ENCODE data around the gene MCRIP2. TPM values are rescaled to one million over a fixed set of nuclear protein-coding genes. Genes with fewer than 3 reads are reported as not detected.

Gene MCRIP2
- total and polyA plus RNA-seq, 7 experiments from 2014 or later = 21.4 to 35.8 (median 28.8) TPM

- H3K4me1 ChIP-seq (ENCODE audit: control insufficient read depth in 2 of 2, insufficient read depth in 2 of 2, low read length in 2 of 2) = peaks cover 9 to 12% of the 10 kb centered on the region in 2 donors
- H3K9me3 ChIP-seq (ENCODE audit: control insufficient read depth in 2 of 3, low read length in 3 of 3) = no peaks in the 10 kb centered on the region
- POLR2A ChIA-PET = interaction anchor here (0.6 to 5.3 kb wide), 12 partner anchors 8 to 144 kb away, joined by 3 to 33 read pairs (median 6); partner anchors contain the start of genes METTL26, STUB1, WDR24 and WDR90
- H3K4me1 Mint-ChIP-seq = peaks cover 0 to 10% (median 6%) of the 10 kb centered on the region in 7 donors
- peaks cover 0 to 8% (median 3%) of the 10 kb centered on the region in 5 donors for H3K36me3 Mint-ChIP-seq
- H3K36me3 ChIP-seq (ENCODE audit: control insufficient read depth in 2 of 3, insufficient read depth in 3 of 3, low read length in 3 of 3) = peaks cover 0 to 47% (median 3%) of the 10 kb centered on the region in 3 experiments
- ATAC-seq (no peak), DNase-seq (no peak)
- H3K27ac Mint-ChIP-seq = peak overlapping the region in 5 of 9 donors; percentile 58 to 85 (median 67)
- peak overlapping the region; percentile 42 for H3K4me3 ChIP-seq (ENCODE audit: low read length)
- no peaks in the 10 kb centered on the region for H3K27me3 ChIP-seq (ENCODE audit: control insufficient read depth in 2 of 2, insufficient read depth in 2 of 2, low read length in 2 of 2)
- no peaks in the 10 kb centered on the region for H3K27me3 Mint-ChIP-seq
- peak overlapping the region; percentile 52 to 83 (median 78) for H3K4me3 Mint-ChIP-seq
- intact Hi-C loops (cut with micrococcal nuclease) = loop anchor here (1.0 to 2.0 kb wide), 7 partner anchors 11 to 32 kb away; partner anchors contain the start of genes JMJD8 (in 2 of the 2), METTL26 (in 2 of the 2), WDR24 (in 1 of the 2) and WDR90 (in 1 of the 2)
- no peaks in the 10 kb centered on the region for H3K9me3 Mint-ChIP-seq
- peak overlapping the region; percentile 75 for H3K27ac ChIP-seq (ENCODE audit: low read depth, low read length)
- CTCF ChIA-PET = interaction anchor here (1.1 to 1.3 kb wide), 2 partner anchors 11 to 31 kb away, joined by 3 to 4 read pairs; no protein-coding TSS in a partner anchor
Measured at GRCh38 chr16:668519-669171, 27.0 kb downstream of the MCRIP2 start.

- no peaks in the 10 kb centered on the region for H3K9me3 Mint-ChIP-seq
- CTCF ChIA-PET = no interaction called here
Measured at GRCh38 chr16:669666-670065, 28.0 kb downstream of the MCRIP2 start.

GRCh38 chr16:670485-671352, 29.1 kb downstream of the MCRIP2 start:
- POLR2A ChIA-PET = interaction anchor here (1.0 to 5.3 kb wide), 2 partner anchors 16 to 18 kb away, joined by 3 to 33 read pairs; partner anchors contain the start of gene WDR24
- peaks cover 0 to 7% (median 0%) of the 10 kb centered on the region in 5 donors for H3K27me3 Mint-ChIP-seq
- H3K36me3 ChIP-seq (ENCODE audit: control insufficient read depth in 2 of 3, insufficient read depth in 3 of 3, low read length in 3 of 3) = peaks cover 0 to 56% (median 3%) of the 10 kb centered on the region in 3 experiments
- peak overlapping the region in 8 of 10 donors; percentile 13 to 81 (median 24) for H3K4me3 Mint-ChIP-seq
- no peak overlapping the region for H3K27ac Mint-ChIP-seq
- H3K9me3 Mint-ChIP-seq = no peaks in the 10 kb centered on the region
- no peak overlapping the region for H3K4me3 ChIP-seq (ENCODE audit: low read length)
- no peak overlapping the region for H3K27ac ChIP-seq (ENCODE audit: low read depth, low read length)
- DNase-seq (no peak), ATAC-seq (no peak)
- intact Hi-C loops (cut with micrococcal nuclease) = no loop called here
- peaks cover 0 to 10% (median 3%) of the 10 kb centered on the region in 5 donors for H3K36me3 Mint-ChIP-seq
- CTCF ChIA-PET = no interaction called here
- peaks cover 9 to 12% of the 10 kb centered on the region in 2 donors for H3K4me1 ChIP-seq (ENCODE audit: control insufficient read depth in 2 of 2, insufficient read depth in 2 of 2, low read length in 2 of 2)
- H3K27me3 ChIP-seq (ENCODE audit: control insufficient read depth in 2 of 2, insufficient read depth in 2 of 2, low read length in 2 of 2) = no peaks in the 10 kb centered on the region
- peaks cover 0 to 12% (median 9%) of the 10 kb centered on the region in 7 donors for H3K4me1 Mint-ChIP-seq
- H3K9me3 ChIP-seq (ENCODE audit: control insufficient read depth in 2 of 3, low read length in 3 of 3) = no peaks in the 10 kb centered on the region

More at GRCh38 chr16:669666-670065, 28.0 kb downstream of the MCRIP2 start:
- Histone ChIP-seq H3K36me3 (ENCODE audit: control insufficient read depth in 2 of 3, insufficient read depth in 3 of 3, low read length in 3 of 3) (peaks cover 0 to 56% (median 3%) of the 10 kb centered on the region in 3 experiments), H3K27me3 (ENCODE audit: control insufficient read depth in 2 of 2, insufficient read depth in 2 of 2, low read length in 2 of 2) (no peaks in the 10 kb centered on the region), H3K4me3 (ENCODE audit: low read length) (no peak overlapping the region), H3K4me1 (ENCODE audit: control insufficient read depth in 2 of 2, insufficient read depth in 2 of 2, low read length in 2 of 2) (peaks cover 9 to 12% of the 10 kb centered on the region in 2 donors), H3K9me3 (ENCODE audit: control insufficient read depth in 2 of 3, low read length in 3 of 3) (no peaks in the 10 kb centered on the region), H3K27ac (ENCODE audit: low read depth, low read length) (peak overlapping the region; percentile 3)
- Mint-ChIP-seq H3K27me3 (peaks cover 0 to under 1% (median 0%) of the 10 kb centered on the region in 5 donors), H3K4me1 (peaks cover 0 to 10% (median 6%) of the 10 kb centered on the region in 7 donors), H3K27ac (peak overlapping the region in 2 of 9 donors; percentile 8 to 43), H3K4me3 (peak overlapping the region in 9 of 10 donors; percentile 13 to 83 (median 58)), H3K36me3 (peaks cover 0 to 10% (median 3%) of the 10 kb centered on the region in 5 donors)
- intact Hi-C loops (cut with micrococcal nuclease) = loop anchor here in 1 of 2 donors (2.0 kb wide), 1 partner anchor 15 kb away; the partner anchor contains the start of gene JMJD8
- ATAC-seq (no peak), DNase-seq (no peak)
- POLR2A ChIA-PET = interaction anchor here (0.6 to 5.3 kb wide), 5 partner anchors 9 to 53 kb away, joined by 3 to 33 read pairs (median 5); partner anchors contain the start of genes WDR24 and WDR90

- H3K36me3 ChIP-seq (ENCODE audit: control insufficient read depth in 2 of 3, insufficient read depth in 3 of 3, low read length in 3 of 3) = peaks cover 0 to 56% (median 3%) of the 10 kb centered on the region in 3 experiments
- intact Hi-C loops (cut with micrococcal nuclease) = no loop called here
- ChIA-PET POLR2A (interaction anchor here (1.0 to 5.3 kb wide), 2 partner anchors 15 to 18 kb away, joined by 3 to 33 read pairs; partner anchors contain the start of gene WDR24), CTCF (no interaction called here)
- no peak overlapping the region for H3K27ac ChIP-seq (ENCODE audit: low read depth, low read length)
- H3K36me3 Mint-ChIP-seq = peaks cover 0 to 10% (median 3%) of the 10 kb centered on the region in 5 donors
- H3K27me3 ChIP-seq (ENCODE audit: control insufficient read depth in 2 of 2, insufficient read depth in 2 of 2, low read length in 2 of 2) = no peaks in the 10 kb centered on the region
- DNase-seq (no peak), ATAC-seq (no peak)
- H3K9me3 ChIP-seq (ENCODE audit: control insufficient read depth in 2 of 3, low read length in 3 of 3) = no peaks in the 10 kb centered on the region
- peaks cover 0 to 7% (median 0%) of the 10 kb centered on the region in 5 donors for H3K27me3 Mint-ChIP-seq
- peaks cover 9 to 11% of the 10 kb centered on the region in 2 donors for H3K4me1 ChIP-seq (ENCODE audit: control insufficient read depth in 2 of 2, insufficient read depth in 2 of 2, low read length in 2 of 2)
- no peak overlapping the region for H3K4me3 ChIP-seq (ENCODE audit: low read length)
- H3K27ac Mint-ChIP-seq = no peak overlapping the region
- no peaks in the 10 kb centered on the region for H3K9me3 Mint-ChIP-seq
- H3K4me3 Mint-ChIP-seq = peak overlapping the region in 2 of 10 donors; percentile 8 to 37
- H3K4me1 Mint-ChIP-seq = peaks cover 0 to 12% (median 9%) of the 10 kb centered on the region in 7 donors
Measured at GRCh38 chr16:671353-672131, 29.9 kb downstream of the MCRIP2 start.

GRCh38 chr16:672371-672770, 30.7 kb downstream of the MCRIP2 start:
- ChIA-PET CTCF (no interaction called here), POLR2A (interaction anchor here (0.9 to 5.3 kb wide), 2 partner anchors 17 to 23 kb away, joined by 3 to 33 read pairs; partner anchors contain the start of gene WDR24)

More at GRCh38 chr16:672371-672770, 30.7 kb downstream of the MCRIP2 start:
- DNase-seq = no peak
- Mint-ChIP-seq H3K36me3 (peaks cover 0 to 10% (median 3%) of the 10 kb centered on the region in 5 donors), H3K4me3 (no peak overlapping the region), H3K4me1 (peaks cover 0 to 15% (median 9%) of the 10 kb centered on the region in 7 donors), H3K27me3 (peaks cover 0 to 7% (median 0%) of the 10 kb centered on the region in 5 donors), H3K27ac (no peak overlapping the region), H3K9me3 (no peaks in the 10 kb centered on the region)
- no peak for ATAC-seq
- H3K27ac ChIP-seq (ENCODE audit: low read depth, low read length) = no peak overlapping the region
- peaks cover 0 to 56% (median 3%) of the 10 kb centered on the region in 3 experiments for H3K36me3 ChIP-seq (ENCODE audit: control insufficient read depth in 2 of 3, insufficient read depth in 3 of 3, low read length in 3 of 3)
- intact Hi-C loops (cut with micrococcal nuclease) = no loop called here
- no peak overlapping the region for H3K4me3 ChIP-seq (ENCODE audit: low read length)
- no peaks in the 10 kb centered on the region for H3K27me3 ChIP-seq (ENCODE audit: control insufficient read depth in 2 of 2, insufficient read depth in 2 of 2, low read length in 2 of 2)
- no peaks in the 10 kb centered on the region for H3K9me3 ChIP-seq (ENCODE audit: control insufficient read depth in 2 of 3, low read length in 3 of 3)
- H3K4me1 ChIP-seq (ENCODE audit: control insufficient read depth in 2 of 2, insufficient read depth in 2 of 2, low read length in 2 of 2) = peaks cover 3 to 4% of the 10 kb centered on the region in 2 donors

Measured in naive thymus-derived CD4-positive, alpha-beta T cell (primary cell).